Uterus (tissue), 4 donors: ENCODE data around the gene OR2T10. TPM values are rescaled to one million over a fixed set of nuclear protein-coding genes. Genes with fewer than 3 reads are reported as not detected.

Source experiments
- DNase-seq, 2 donors: peaks; one replicate each; pipeline ENCODE4 v3.0.0-alpha.2; 2019 to 2020
- H3K27ac ChIP-seq, 2 donors: fragments of 200-600 bp; sonication (generic); 1 replicate in 1 of 2; 2 replicates in 1 of 2; pipeline ENCODE4 v1.5.1; 2016 to 2018
- H3K27me3 ChIP-seq, 2 donors: fragments of 200-600 bp; sonication (generic); one replicate each; pipeline ENCODE4 v1.5.1; 2018 to 2019; ENCODE audit warnings: control low read depth in 1 of 2
- H3K36me3 ChIP-seq, 2 donors: fragments of 200-600 bp; sonication (generic); one replicate each; pipeline ENCODE4 v1.5.1; 2019; ENCODE audit warnings: control low read depth in 1 of 2
- H3K4me1 ChIP-seq, 2 donors: fragments of 200-600 bp; sonication (generic); one replicate each; pipeline ENCODE4 v1.5.1; 2018 to 2019; ENCODE audit warnings: control low read depth in 1 of 2
- H3K4me3 ChIP-seq, 2 donors: fragments of 200-600 bp; sonication (generic); 1 replicate in 1 of 2; 2 replicates in 1 of 2; pipeline ENCODE4 v1.5.1; 2018 to 2019; ENCODE audit warnings: mild to moderate bottlenecking in 1 of 2
- H3K9me3 ChIP-seq, 2 donors: fragments of 200-600 bp; sonication (generic); one replicate each; pipeline ENCODE4 v1.5.1; 2019; ENCODE audit warnings: control low read depth in 1 of 2
- CTCF ChIP-seq, 4 experiments: fragments of 200-600 bp in 2 of 4; fragments of 450-650 bp in 2 of 4; sonication (generic) in 2 of 4; IDR thresholded peaks; one replicate each; pipeline ENCODE4 v1.5.1; 2016 to 2019; ENCODE audit warnings: antibody characterized with exemption in 4 of 4, mild to moderate bottlenecking in 2 of 4, moderate library complexity in 1 of 4
- POLR2A ChIP-seq, 2 donors: fragments of 450-650 bp; IDR thresholded peaks; one replicate each; pipeline ENCODE4 v1.6.1; 2016; ENCODE audit warnings: antibody characterized with exemption in 2 of 2, mild to moderate bottlenecking in 1 of 2, moderate library complexity in 1 of 2
- intact Hi-C: fragments of 100-400 bp; cut with DNase I; formaldehyde crosslinking; loops from one replicate; pipeline ENCODE4 v1.15.1; 2023; ENCODE audit warnings: low total_unique reads
- total RNA-seq, 4 donors: library from RNA; depleted of rRNA in 3 of 4; stranded (reverse); fragments of >200 nt in 3 of 4; gene quantifications; one replicate each; pipeline versions ENCODE4 v1.1.0 to v1.2.4, GENCODE V29; 2014 to 2023
- donor health status: DM: yes; HTN: yes; CAD: no.

Gene OR2T10
- total RNA-seq, 4 donors from 2014 or later = not detected

GRCh38 chr1:248625166-248625565 lies 27.7 kb upstream of the OR2T10 start:
- no peak for DNase-seq
- no peaks in the 10 kb centered on the region for H3K36me3 ChIP-seq
- no peaks in the 10 kb centered on the region for H3K9me3 ChIP-seq
- no peaks in the 10 kb centered on the region for H3K27me3 ChIP-seq
- no peak for TF ChIP-seq CTCF (IDR thresholded peaks at IDR 0.05)
- no peak overlapping the region for H3K27ac ChIP-seq
- no peaks in the 10 kb centered on the region for H3K4me1 ChIP-seq
- intact Hi-C loops = no loop called here
- no peak overlapping the region for H3K4me3 ChIP-seq

GRCh38 chr1:248622570-248623001 lies 25.1 kb upstream of the OR2T10 start:
- no peak for TF ChIP-seq POLR2A (IDR thresholded peaks at IDR 0.05)
- peak in 1 of 4 experiments; percentile 22 for TF ChIP-seq CTCF (IDR thresholded peaks at IDR 0.05)
- DNase-seq = no peak
- Histone ChIP-seq H3K27ac (no peak overlapping the region), H3K27me3 (no peaks in the 10 kb centered on the region), H3K4me1 (no peaks in the 10 kb centered on the region), H3K4me3 (no peak overlapping the region), H3K36me3 (no peaks in the 10 kb centered on the region), H3K9me3 (no peaks in the 10 kb centered on the region)
- intact Hi-C loops = no loop called here

GRCh38 chr1:248621770-248622169 lies 24.3 kb upstream of the OR2T10 start:
- H3K36me3 ChIP-seq = no peaks in the 10 kb centered on the region
- no peak for DNase-seq
- H3K27ac ChIP-seq = no peak overlapping the region
- intact Hi-C loops = no loop called here
- H3K4me3 ChIP-seq = no peak overlapping the region
- no peaks in the 10 kb centered on the region for H3K4me1 ChIP-seq
- H3K9me3 ChIP-seq = no peaks in the 10 kb centered on the region
- no peak for TF ChIP-seq POLR2A (IDR thresholded peaks at IDR 0.05)
- no peak for TF ChIP-seq CTCF (IDR thresholded peaks at IDR 0.05)
- no peaks in the 10 kb centered on the region for H3K27me3 ChIP-seq

GRCh38 chr1:248618878-248619277 lies 21.4 kb upstream of the OR2T10 start:
- DNase-seq = no peak
- Histone ChIP-seq H3K4me3 (no peak overlapping the region), H3K27ac (no peak overlapping the region), H3K27me3 (no peaks in the 10 kb centered on the region), H3K9me3 (no peaks in the 10 kb centered on the region), H3K4me1 (no peaks in the 10 kb centered on the region), H3K36me3 (no peaks in the 10 kb centered on the region)
- no peak for TF ChIP-seq POLR2A (IDR thresholded peaks at IDR 0.05)
- TF ChIP-seq CTCF (IDR thresholded peaks at IDR 0.05) = peak in 3 of 4 experiments; percentile 25 to 34 (median 30)
- intact Hi-C loops = no loop called here

- H3K27me3 ChIP-seq = no peaks in the 10 kb centered on the region
- TF ChIP-seq POLR2A (IDR thresholded peaks at IDR 0.05) = no peak
- no peak for TF ChIP-seq CTCF (IDR thresholded peaks at IDR 0.05)
- H3K4me1 ChIP-seq = no peaks in the 10 kb centered on the region
- H3K9me3 ChIP-seq = no peaks in the 10 kb centered on the region
- intact Hi-C loops = no loop called here
- no peak overlapping the region for H3K27ac ChIP-seq
- H3K36me3 ChIP-seq = no peaks in the 10 kb centered on the region
- H3K4me3 ChIP-seq = no peak overlapping the region
- DNase-seq = no peak
Observed at GRCh38 chr1:248618119-248618518, 20.6 kb upstream of the OR2T10 start.
